ENCODE data around the gene TRIP13.

The TRIP13 gene

GRCh38 chr5:893711-894110, 1.0 kb downstream of the TRIP13 start:
- peak overlapping the region; percentile 86 for H3K27ac ChIP-seq
- TF ChIP-seq CTCF (IDR thresholded peaks at IDR 0.05) (no peak), ZFX (IDR thresholded peaks at IDR 0.05; ENCODE audit: borderline replicate concordance) (no peak)

GRCh38 chr5:900781-901180, 8.1 kb downstream of the TRIP13 start:
- no peak overlapping the region for H3K27ac ChIP-seq
- TF ChIP-seq CTCF (IDR thresholded peaks at IDR 0.05) (no peak), ZFX (IDR thresholded peaks at IDR 0.05; ENCODE audit: borderline replicate concordance) (no peak)

- TF ChIP-seq CTCF (IDR thresholded peaks at IDR 0.05) = no peak
- no peak for TF ChIP-seq ZFX (IDR thresholded peaks at IDR 0.05; ENCODE audit: borderline replicate concordance)
- no peak overlapping the region for H3K27ac ChIP-seq
Measured at GRCh38 chr5:902129-902916, 9.6 kb downstream of the TRIP13 start.

GRCh38 chr5:903756-904096, 11.0 kb downstream of the TRIP13 start:
- H3K27ac ChIP-seq = no peak overlapping the region
- TF ChIP-seq ZFX (IDR thresholded peaks at IDR 0.05; ENCODE audit: borderline replicate concordance) (no peak), CTCF (IDR thresholded peaks at IDR 0.05) (no peak)

GRCh38 chr5:905139-905642, 12.5 kb downstream of the TRIP13 start:
- TF ChIP-seq CTCF (IDR thresholded peaks at IDR 0.05) (no peak), ZFX (IDR thresholded peaks at IDR 0.05; ENCODE audit: borderline replicate concordance) (no peak)
- H3K27ac ChIP-seq = no peak overlapping the region

GRCh38 chr5:907366-907910, 14.8 kb downstream of the TRIP13 start:
- no peak overlapping the region for H3K27ac ChIP-seq
- TF ChIP-seq CTCF (IDR thresholded peaks at IDR 0.05) (no peak), ZFX (IDR thresholded peaks at IDR 0.05; ENCODE audit: borderline replicate concordance) (no peak)

- no peak overlapping the region for H3K27ac ChIP-seq
- TF ChIP-seq CTCF (IDR thresholded peaks at IDR 0.05) (no peak), ZFX (IDR thresholded peaks at IDR 0.05; ENCODE audit: borderline replicate concordance) (no peak)
Measured at GRCh38 chr5:908172-908571, 15.5 kb downstream of the TRIP13 start.

Data from 22Rv1 (cell line).